ENCODE results near the gene BAIAP2. TPM values are rescaled to one million over a fixed set of nuclear protein-coding genes. Genes with fewer than 3 reads are reported as not detected.

The BAIAP2 gene, protein sequence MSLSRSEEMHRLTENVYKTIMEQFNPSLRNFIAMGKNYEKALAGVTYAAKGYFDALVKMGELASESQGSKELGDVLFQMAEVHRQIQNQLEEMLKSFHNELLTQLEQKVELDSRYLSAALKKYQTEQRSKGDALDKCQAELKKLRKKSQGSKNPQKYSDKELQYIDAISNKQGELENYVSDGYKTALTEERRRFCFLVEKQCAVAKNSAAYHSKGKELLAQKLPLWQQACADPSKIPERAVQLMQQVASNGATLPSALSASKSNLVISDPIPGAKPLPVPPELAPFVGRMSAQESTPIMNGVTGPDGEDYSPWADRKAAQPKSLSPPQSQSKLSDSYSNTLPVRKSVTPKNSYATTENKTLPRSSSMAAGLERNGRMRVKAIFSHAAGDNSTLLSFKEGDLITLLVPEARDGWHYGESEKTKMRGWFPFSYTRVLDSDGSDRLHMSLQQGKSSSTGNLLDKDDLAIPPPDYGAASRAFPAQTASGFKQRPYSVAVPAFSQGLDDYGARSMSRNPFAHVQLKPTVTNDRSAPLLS
- total RNA-seq (2014; rRNA removed; shearing (Covaris generic)), result 14.9 and 19.5 TPM in 2 replicates

GRCh38 chr17:81034779-81035520 is at the start of gene BAIAP2:
BAIAP2 (plus strand) TSS chr17:81035151; CDS start chr17:81035255, 104 bp downstream.
- no peaks in the 10 kb centered on the region for H3K36me3 ChIP-seq (replicated peaks; ENCODE audit: control insufficient read depth, insufficient read depth, low read length)

DNA sequence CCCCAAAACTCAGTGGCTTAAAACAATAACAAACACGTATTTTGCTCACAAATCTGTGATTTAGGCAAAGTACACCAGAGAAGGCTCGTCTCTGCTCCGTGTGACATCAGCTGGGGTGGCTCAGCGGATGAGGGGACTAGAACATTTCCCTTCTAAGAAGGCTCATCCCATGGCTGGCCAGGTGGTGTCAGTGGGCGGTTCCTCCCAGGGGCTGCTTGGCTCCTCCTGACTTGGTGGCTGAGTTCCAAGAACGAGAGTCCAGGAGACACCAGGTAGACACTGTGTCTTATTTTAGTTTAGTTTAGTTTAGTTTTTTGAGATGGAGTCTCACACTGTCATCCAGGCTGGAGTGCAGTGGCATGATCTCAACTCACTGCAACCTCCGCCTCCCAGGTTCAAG is 48.9 kb upstream of the BAIAP2 start:
- Histone ChIP-seq H3K4me3 (ENCODE audit: insufficient read depth, low read depth, low read length) (no peak overlapping the region), H3K36me3 (replicated peaks; ENCODE audit: control insufficient read depth, insufficient read depth, low read length) (no peaks in the 10 kb centered on the region), H3K27me3 (ENCODE audit: control insufficient read depth, insufficient read depth, low read length) (peaks cover 5% of the 10 kb centered on the region; the same call in 1 of the 2 replicates)
- DNase-seq, result no peak

More at GRCh38 chr17:81034779-81035520, at the start of gene BAIAP2:
- Histone ChIP-seq H3K27me3 (ENCODE audit: control insufficient read depth, insufficient read depth, low read length) (peaks cover 12% of the 10 kb centered on the region), H3K4me3 (ENCODE audit: insufficient read depth, low read depth, low read length) (peak within 1 kb of the TSS; percentile 63)
- peak; percentile 100 for DNase-seq

GRCh38 chr17:80986816-80987475 is 48.0 kb upstream of the BAIAP2 start:
- H3K36me3 ChIP-seq (replicated peaks; ENCODE audit: control insufficient read depth, insufficient read depth, low read length), result no peaks in the 10 kb centered on the region
- 0 out of 2 replicates have a peak, but pooled peaks cover 2% of the 10 kb centered on the region for H3K27me3 ChIP-seq (ENCODE audit: control insufficient read depth, insufficient read depth, low read length)
- no peak overlapping the region for H3K4me3 ChIP-seq (ENCODE audit: insufficient read depth, low read depth, low read length)
- peak; percentile 36 for DNase-seq

DNA sequence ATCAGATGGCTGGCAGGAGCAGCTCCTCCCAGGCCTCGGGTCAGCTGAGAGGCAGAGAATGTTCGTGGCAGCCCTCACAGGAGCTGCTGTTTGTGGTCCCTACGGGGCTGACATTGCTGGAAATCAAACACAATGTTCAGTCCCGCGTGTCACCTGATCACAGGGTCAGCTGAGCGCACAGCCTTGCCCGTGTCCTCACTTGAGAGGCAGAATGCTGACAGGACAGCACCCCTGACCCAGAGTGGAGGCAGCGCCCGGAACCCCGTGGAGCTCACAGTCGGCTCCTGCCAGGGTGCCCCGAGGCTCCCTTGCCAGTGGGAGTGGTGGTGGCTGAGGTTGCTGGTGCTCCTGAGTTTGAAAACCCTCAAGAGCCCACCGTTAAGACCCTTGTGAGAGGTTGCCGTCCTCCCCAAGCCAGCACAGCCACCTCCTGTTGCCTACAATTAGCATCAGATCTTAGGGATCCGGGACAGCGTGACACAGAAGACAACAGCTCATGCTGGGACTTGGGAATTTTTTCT is 47.0 kb upstream of the BAIAP2 start:
- DNase-seq, result peak; percentile 40
- Histone ChIP-seq H3K4me3 (ENCODE audit: insufficient read depth, low read depth, low read length) (no peak overlapping the region), H3K27me3 (ENCODE audit: control insufficient read depth, insufficient read depth, low read length) (peaks cover 2% of the 10 kb centered on the region; the same call in 1 of the 2 replicates), H3K36me3 (replicated peaks; ENCODE audit: control insufficient read depth, insufficient read depth, low read length) (no peaks in the 10 kb centered on the region)

DNA sequence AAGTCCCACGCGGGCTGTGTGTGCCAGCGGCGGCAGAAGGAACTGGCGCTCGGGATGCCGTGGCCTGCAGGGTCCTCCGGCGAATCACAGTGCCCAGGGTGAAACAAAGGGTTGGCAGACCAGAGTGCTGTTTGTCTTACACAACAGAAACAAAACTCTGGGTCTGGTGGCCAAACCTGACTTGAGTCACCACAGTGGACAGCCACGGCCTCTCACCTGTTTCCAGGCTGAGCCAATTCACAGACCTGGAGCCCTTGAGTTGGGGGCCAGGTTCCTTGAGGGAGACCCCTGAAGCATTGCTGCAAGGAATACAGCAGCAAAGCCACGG is 45.4 kb upstream of the BAIAP2 start:
- peaks cover 2% of the 10 kb centered on the region; the same call in 1 of the 2 replicates for H3K27me3 ChIP-seq (ENCODE audit: control insufficient read depth, insufficient read depth, low read length)
- DNase-seq, result no peak
- no peak overlapping the region for H3K4me3 ChIP-seq (ENCODE audit: insufficient read depth, low read depth, low read length)

GRCh38 chr17:80990921-80991644 is 43.9 kb upstream of the BAIAP2 start:
- H3K27me3 ChIP-seq (ENCODE audit: control insufficient read depth, insufficient read depth, low read length), result peaks cover 2% of the 10 kb centered on the region; the same call in 1 of the 2 replicates
- peak overlapping the region; percentile 58 for H3K4me3 ChIP-seq (ENCODE audit: insufficient read depth, low read depth, low read length)
- H3K36me3 ChIP-seq (replicated peaks; ENCODE audit: control insufficient read depth, insufficient read depth, low read length), result no peaks in the 10 kb centered on the region; the same call in 1 of the 2 replicates
- peak; percentile 65 for DNase-seq

More for the DNA sequence above, 45.4 kb upstream of the BAIAP2 start:
- H3K36me3 ChIP-seq (replicated peaks; ENCODE audit: control insufficient read depth, insufficient read depth, low read length), result no peaks in the 10 kb centered on the region

DNA sequence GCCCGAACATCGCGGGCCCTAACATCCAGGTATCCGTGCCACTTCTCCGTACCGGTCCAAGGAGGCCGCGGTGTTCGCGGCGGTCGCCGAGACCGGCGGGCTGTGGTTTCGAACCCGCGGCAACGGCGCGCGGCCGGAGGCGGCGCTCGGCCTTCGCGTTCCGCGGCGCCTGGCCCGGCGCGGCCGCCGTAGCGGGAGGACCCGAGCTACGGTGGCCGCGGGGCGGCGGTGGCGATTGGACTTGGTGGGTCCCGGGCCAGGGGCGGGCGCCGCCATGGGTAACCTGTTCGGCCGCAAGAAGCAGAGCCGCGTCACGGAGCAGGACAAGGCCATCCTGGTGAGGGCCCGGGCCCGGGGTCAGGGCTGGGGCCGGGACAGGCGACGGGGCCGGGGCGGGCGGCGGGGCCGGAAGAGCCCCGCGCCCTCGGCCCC is 43.3 kb upstream of the BAIAP2 start, which contains the start of gene CHMP6:
TSS of gene CHMP6 (plus strand) at position 197 of the 432 bp plus-strand sequence. CDS start at position 275, 78 bp downstream.
- peak within 1 kb of the TSS; percentile 58 for H3K4me3 ChIP-seq (ENCODE audit: insufficient read depth, low read depth, low read length)
- peaks cover 2% of the 10 kb centered on the region for H3K36me3 ChIP-seq (replicated peaks; ENCODE audit: control insufficient read depth, insufficient read depth, low read length)
- peaks cover 2% of the 10 kb centered on the region; the same call in 1 of the 2 replicates for H3K27me3 ChIP-seq (ENCODE audit: control insufficient read depth, insufficient read depth, low read length)
- DNase-seq, result peak; percentile 98

DNA sequence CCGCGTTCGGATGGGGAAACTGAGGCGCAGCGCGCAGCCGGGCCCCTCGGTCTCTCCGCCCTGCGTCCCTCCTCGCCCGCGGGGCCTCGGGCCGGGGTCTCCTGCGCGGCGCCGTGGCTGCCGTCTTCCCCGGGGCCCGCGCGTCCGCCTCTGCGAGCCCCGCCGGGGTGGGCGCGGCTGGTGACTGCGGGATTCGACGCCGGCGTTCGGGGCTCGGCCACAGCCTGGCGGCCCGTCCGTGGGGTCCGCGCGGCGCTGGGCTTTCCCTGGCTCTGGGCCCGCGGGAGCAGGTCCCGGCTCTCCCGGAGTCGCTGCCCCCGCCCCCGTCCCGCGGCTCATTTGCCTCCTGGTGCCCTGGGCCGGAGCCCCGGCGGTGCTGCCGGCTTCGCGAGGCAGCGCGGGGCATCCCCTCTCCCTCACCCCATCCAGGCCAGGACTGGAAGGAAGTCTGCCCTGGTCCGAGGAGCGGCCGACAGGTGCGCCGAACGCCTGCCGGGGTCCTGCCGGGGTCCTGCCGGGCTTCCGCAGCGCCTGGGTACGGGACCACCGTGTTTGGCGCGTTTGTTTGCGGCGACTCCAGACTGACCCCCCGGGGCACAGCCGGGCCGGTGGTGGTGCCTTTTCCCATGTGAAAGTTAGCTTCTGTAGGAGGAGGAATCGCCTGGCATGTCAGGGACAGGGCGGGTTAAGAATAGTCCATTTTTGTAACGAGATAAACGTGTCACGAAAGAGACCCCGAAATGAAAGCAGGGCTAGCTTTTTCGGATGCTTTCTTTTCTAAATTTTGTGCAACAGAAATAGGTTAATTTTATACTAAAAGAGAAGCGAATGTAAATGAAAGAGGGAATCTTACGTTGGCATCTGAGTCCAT is 42.6 kb upstream of the BAIAP2 start:
- Histone ChIP-seq H3K4me3 (ENCODE audit: insufficient read depth, low read depth, low read length) (peak overlapping the region; percentile 58), H3K27me3 (ENCODE audit: control insufficient read depth, insufficient read depth, low read length) (peaks cover 2% of the 10 kb centered on the region; the same call in 1 of the 2 replicates), H3K36me3 (replicated peaks; ENCODE audit: control insufficient read depth, insufficient read depth, low read length) (peaks cover 2% of the 10 kb centered on the region)
- peak; percentile 90 for DNase-seq

DNA sequence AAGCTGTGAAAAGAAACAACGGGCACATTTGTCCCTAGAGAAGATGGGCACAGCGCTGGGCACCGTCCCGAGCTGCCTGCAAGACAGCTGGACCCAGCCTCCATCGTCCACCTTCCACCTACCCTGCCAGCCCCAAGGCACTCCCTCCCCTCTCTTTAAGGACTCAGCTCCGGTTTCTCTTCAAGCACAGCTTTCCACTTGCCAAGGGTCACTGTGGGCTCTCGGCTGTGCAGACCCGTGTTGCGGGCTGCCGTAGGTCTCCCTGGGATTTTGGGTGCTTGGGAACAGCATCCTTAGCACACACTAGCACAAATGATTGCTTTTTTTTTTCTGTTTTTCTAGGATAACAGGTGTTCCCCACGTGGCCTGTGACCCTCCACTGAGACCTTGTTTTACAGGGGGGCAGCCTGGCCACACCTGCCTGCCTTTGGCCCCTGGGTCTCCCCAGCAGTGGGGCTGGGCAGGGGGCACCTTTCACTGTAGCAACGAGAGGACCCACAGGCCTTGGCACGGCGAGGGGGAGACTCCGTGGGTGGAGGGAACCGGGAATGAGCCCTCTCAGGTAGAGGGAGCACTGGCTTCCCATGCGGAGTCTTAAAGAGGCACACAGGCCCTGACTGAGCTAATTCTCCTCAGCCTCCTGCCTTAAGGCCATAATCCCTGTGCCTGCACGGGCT is 41.9 kb upstream of the BAIAP2 start:
- H3K4me3 ChIP-seq (ENCODE audit: insufficient read depth, low read depth, low read length), result peak overlapping the region; percentile 58
- DNase-seq, result peak; percentile 63
- peaks cover 2% of the 10 kb centered on the region for H3K36me3 ChIP-seq (replicated peaks; ENCODE audit: control insufficient read depth, insufficient read depth, low read length)

DNA sequence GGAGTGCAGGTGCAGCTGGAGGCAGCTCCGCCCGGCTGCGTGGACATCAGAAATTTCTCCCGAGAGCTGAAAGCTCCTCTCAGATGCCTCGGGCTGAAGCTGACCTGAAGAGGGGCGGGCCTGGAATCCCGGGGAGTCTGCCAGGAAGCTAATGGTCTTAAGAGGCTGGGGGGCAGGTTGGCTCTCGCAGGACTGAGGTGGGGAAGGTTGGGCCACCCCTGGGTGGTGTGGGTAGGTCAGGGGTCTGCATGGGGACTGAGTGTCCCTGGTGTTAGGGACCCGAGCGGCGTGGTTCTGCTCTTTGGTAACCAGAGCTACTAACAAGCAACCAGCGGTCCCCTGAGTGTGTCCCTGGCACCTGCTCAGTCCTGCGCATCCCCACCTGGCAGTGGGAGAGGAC is 39.8 kb upstream of the BAIAP2 start:
- Histone ChIP-seq H3K27me3 (ENCODE audit: control insufficient read depth, insufficient read depth, low read length) (peaks cover 2% of the 10 kb centered on the region; the same call in 1 of the 2 replicates), H3K4me3 (ENCODE audit: insufficient read depth, low read depth, low read length) (no peak overlapping the region), H3K36me3 (replicated peaks; ENCODE audit: control insufficient read depth, insufficient read depth, low read length) (peaks cover 2% of the 10 kb centered on the region)
- peak; percentile 45 for DNase-seq

More for the DNA sequence above, 41.9 kb upstream of the BAIAP2 start:
- peaks cover 2% of the 10 kb centered on the region; the same call in 1 of the 2 replicates for H3K27me3 ChIP-seq (ENCODE audit: control insufficient read depth, insufficient read depth, low read length)

GRCh38 chr17:80996422-80997305 is 38.3 kb upstream of the BAIAP2 start:
- Histone ChIP-seq H3K27me3 (ENCODE audit: control insufficient read depth, insufficient read depth, low read length) (peaks cover 2% of the 10 kb centered on the region; the same call in 1 of the 2 replicates), H3K4me3 (ENCODE audit: insufficient read depth, low read depth, low read length) (no peak overlapping the region), H3K36me3 (replicated peaks; ENCODE audit: control insufficient read depth, insufficient read depth, low read length) (peaks cover 2% of the 10 kb centered on the region)
- DNase-seq, result peak; percentile 56
